ENCODE measurements around the gene RTN4RL2. TPM values are rescaled to one million over a fixed set of nuclear protein-coding genes. Genes with fewer than 3 reads are reported as not detected.

RTN4RL2 gene
- polyA plus RNA-seq, 1 donor from 2014 or later = 0.66 TPM

- H3K79me2 ChIP-seq (replicated peaks; ENCODE audit: insufficient read depth, low read length) = no peaks in the 10 kb centered on the region
- H3K4me3 ChIP-seq (ENCODE audit: low read length) = no peak overlapping the region
- H3F3A ChIP-seq (ENCODE audit: insufficient read depth, low read length, poor library complexity, severe bottlenecking) = no peaks in the 10 kb centered on the region
- H2AFZ ChIP-seq (ENCODE audit: low read depth, low read length) = no peak overlapping the region
- no peaks in the 10 kb centered on the region for H4K20me1 ChIP-seq (ENCODE audit: insufficient read depth)
- H3K9me3 ChIP-seq (ENCODE audit: low read length) = no peaks in the 10 kb centered on the region
- H3K9ac ChIP-seq (ENCODE audit: low read length) = no peak overlapping the region
- H3K36me3 ChIP-seq (ENCODE audit: insufficient read depth, low read length) = no peaks in the 10 kb centered on the region
- H3K27me3 ChIP-seq (ENCODE audit: insufficient read depth, low read depth, low read length) = no peaks in the 10 kb centered on the region
- no peaks in the 10 kb centered on the region for H3K9me2 ChIP-seq (ENCODE audit: insufficient read depth, low read length)
- no peak overlapping the region for H3K4me2 ChIP-seq (ENCODE audit: low read length)
- TF ChIP-seq EP300 (conservative IDR thresholded peaks at IDR 0.05; ENCODE audit: poor library complexity, severe bottlenecking) = no peak
- TF ChIP-seq REST (IDR thresholded peaks at IDR 0.05; ENCODE audit: borderline replicate concordance) = no peak
- no peak for TF ChIP-seq SMC3 (conservative IDR thresholded peaks at IDR 0.05; ENCODE audit: poor library complexity)
- no peak for TF ChIP-seq TAF1 (IDR thresholded peaks at IDR 0.05; ENCODE audit: low read depth)
- no peak for TF ChIP-seq MXI1 (conservative IDR thresholded peaks at IDR 0.05; ENCODE audit: poor library complexity, severe bottlenecking)
- no peak for TF ChIP-seq POLR2AphosphoS5 (IDR thresholded peaks at IDR 0.05)
- TF ChIP-seq, protein P1, sequence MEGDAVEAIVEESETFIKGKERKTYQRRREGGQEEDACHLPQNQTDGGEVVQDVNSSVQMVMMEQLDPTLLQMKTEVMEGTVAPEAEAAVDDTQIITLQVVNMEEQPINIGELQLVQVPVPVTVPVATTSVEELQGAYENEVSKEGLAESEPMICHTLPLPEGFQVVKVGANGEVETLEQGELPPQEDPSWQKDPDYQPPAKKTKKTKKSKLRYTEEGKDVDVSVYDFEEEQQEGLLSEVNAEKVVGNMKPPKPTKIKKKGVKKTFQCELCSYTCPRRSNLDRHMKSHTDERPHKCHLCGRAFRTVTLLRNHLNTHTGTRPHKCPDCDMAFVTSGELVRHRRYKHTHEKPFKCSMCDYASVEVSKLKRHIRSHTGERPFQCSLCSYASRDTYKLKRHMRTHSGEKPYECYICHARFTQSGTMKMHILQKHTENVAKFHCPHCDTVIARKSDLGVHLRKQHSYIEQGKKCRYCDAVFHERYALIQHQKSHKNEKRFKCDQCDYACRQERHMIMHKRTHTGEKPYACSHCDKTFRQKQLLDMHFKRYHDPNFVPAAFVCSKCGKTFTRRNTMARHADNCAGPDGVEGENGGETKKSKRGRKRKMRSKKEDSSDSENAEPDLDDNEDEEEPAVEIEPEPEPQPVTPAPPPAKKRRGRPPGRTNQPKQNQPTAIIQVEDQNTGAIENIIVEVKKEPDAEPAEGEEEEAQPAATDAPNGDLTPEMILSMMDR (IDR thresholded peaks at IDR 0.05; ENCODE audit: poor library complexity, severe bottlenecking) = no peak
- no peak for TF ChIP-seq EZH2 (IDR thresholded peaks at IDR 0.05; ENCODE audit: borderline replicate concordance, insufficient read depth, low read length, poor library complexity, severe bottlenecking)
- H3K27ac ChIP-seq (ENCODE audit: low read length) = no peak overlapping the region
Observed at GRCh38 chr11:57500515-57500914, 40.2 kb downstream of the RTN4RL2 start.

DNA sequence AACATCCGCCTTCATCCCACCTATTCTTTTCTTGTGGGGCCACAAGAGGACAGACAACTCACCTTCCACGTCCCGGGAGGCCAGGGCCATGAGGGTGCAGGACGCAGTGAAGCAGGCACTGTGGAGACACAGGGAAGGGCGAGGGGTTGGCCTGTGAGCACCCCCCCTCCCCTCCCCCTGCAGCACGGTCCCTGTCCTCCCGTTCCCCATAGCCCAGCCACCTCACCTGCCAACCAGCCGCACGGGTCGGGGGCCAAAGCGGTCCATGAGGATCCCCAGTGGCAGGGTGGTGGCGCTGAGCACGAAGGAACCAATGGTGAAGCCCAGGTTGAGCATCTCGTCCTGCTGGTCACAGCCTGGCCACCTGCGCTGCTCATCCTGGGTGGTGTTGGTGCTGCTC lies 40.6 kb downstream of the RTN4RL2 start:
- Histone ChIP-seq H3K27me3 (ENCODE audit: insufficient read depth, low read depth, low read length) (no peaks in the 10 kb centered on the region), H2AFZ (ENCODE audit: low read depth, low read length) (no peak overlapping the region)

More for the DNA sequence above, 40.6 kb downstream of the RTN4RL2 start:
- H3K4me2 ChIP-seq (ENCODE audit: low read length) = no peak overlapping the region
- H3K79me2 ChIP-seq (replicated peaks; ENCODE audit: insufficient read depth, low read length) = no peaks in the 10 kb centered on the region
- no peaks in the 10 kb centered on the region for H3K9me2 ChIP-seq (ENCODE audit: insufficient read depth, low read length)
- H3K9me3 ChIP-seq (ENCODE audit: low read length) = no peaks in the 10 kb centered on the region
- H3K27ac ChIP-seq (ENCODE audit: low read length) = no peak overlapping the region
- H3K4me3 ChIP-seq (ENCODE audit: low read length) = no peak overlapping the region
- H3K9ac ChIP-seq (ENCODE audit: low read length) = no peak overlapping the region
- H4K20me1 ChIP-seq (ENCODE audit: insufficient read depth) = no peaks in the 10 kb centered on the region
- no peaks in the 10 kb centered on the region for H3F3A ChIP-seq (ENCODE audit: insufficient read depth, low read length, poor library complexity, severe bottlenecking)
- TF ChIP-seq, protein P1 (IDR thresholded peaks at IDR 0.05; ENCODE audit: poor library complexity, severe bottlenecking) = no peak
- TF ChIP-seq SMC3 (conservative IDR thresholded peaks at IDR 0.05; ENCODE audit: poor library complexity) (no peak), MXI1 (conservative IDR thresholded peaks at IDR 0.05; ENCODE audit: poor library complexity, severe bottlenecking) (no peak), TAF1 (IDR thresholded peaks at IDR 0.05; ENCODE audit: low read depth) (no peak), EZH2 (IDR thresholded peaks at IDR 0.05; ENCODE audit: borderline replicate concordance, insufficient read depth, low read length, poor library complexity, severe bottlenecking) (no peak), REST (IDR thresholded peaks at IDR 0.05; ENCODE audit: borderline replicate concordance) (no peak), POLR2AphosphoS5 (IDR thresholded peaks at IDR 0.05) (no peak), RAD21 (conservative IDR thresholded peaks at IDR 0.05) (no peak), EP300 (conservative IDR thresholded peaks at IDR 0.05; ENCODE audit: poor library complexity, severe bottlenecking) (no peak)
- H3K36me3 ChIP-seq (ENCODE audit: insufficient read depth, low read length) = no peaks in the 10 kb centered on the region
